OCI-LY7 (cell line): ENCODE data around the gene NIN. TPM values are rescaled to one million over a fixed set of nuclear protein-coding genes. Genes with fewer than 3 reads are reported as not detected.
"Not testable (repeated sequence)": the region's sequence is repeated elsewhere in the genome, so short reads cannot be mapped to it uniquely, and the experiment has no call there.

ENCODE experiments used
- BruUV-seq: library from RNA; stranded (reverse); fragments of 400-500 nt; replicated peaks from 2 replicates; lab custom pipeline; 2021; lab: Mats Ljungman, UMichigan
- CTCF ChIA-PET: fragments of 300-600 bp; sonication (Branson Sonifier 250); formaldehyde crosslinking; loops from one replicate; lab custom pipeline; 2022; ENCODE audit warnings: antibody characterized with exemption; ENCODE audit not compliant: unreplicated experiment; lab: Charles Lee
- POLR2A ChIA-PET: fragments of 300-600 bp; sonication (Branson Sonifier 250); formaldehyde crosslinking; loops from one replicate; lab custom pipeline; 2022; ENCODE audit warnings: antibody characterized with exemption; lab: Charles Lee
- DNase-seq: peaks from one replicate; pipeline ENCODE4 v3.0.0-alpha.2; 2015; ENCODE audit warnings: low spot score
- H2AFZ ChIP-seq: fragments of 200-600 bp; sonication (generic), shearing (Covaris generic); 2 replicates; pipeline ENCODE4 v1.6.1; 2014; ENCODE audit warnings: mild to moderate bottlenecking, antibody characterized with exemption, low read length, moderate library complexity
- H3K27ac ChIP-seq: fragments of 200-600 bp; sonication (generic); 2 replicates; pipeline ENCODE4 v1.5.1; 2014; ENCODE audit warnings: mixed run types, low read depth, mild to moderate bottlenecking, moderate library complexity, low read length, inconsistent platforms; ENCODE audit not compliant: poor library complexity, severe bottlenecking
- H3K36me3 ChIP-seq: fragments of 200-600 bp; sonication (generic); 2 replicates; pipeline ENCODE4 v1.6.1; 2014; ENCODE audit warnings: mild to moderate bottlenecking, antibody characterized with exemption, low read length, moderate library complexity, mixed read lengths; ENCODE audit not compliant: insufficient read depth
- H3K4me1 ChIP-seq: fragments of 200-600 bp; sonication (generic); 2 replicates; pipeline ENCODE4 v1.5.1; 2014; ENCODE audit warnings: mild to moderate bottlenecking, low read length; ENCODE audit not compliant: insufficient read depth, poor library complexity, severe bottlenecking
- H3K4me2 ChIP-seq: fragments of 200-600 bp; sonication (generic); 2 replicates; pipeline ENCODE4 v1.6.1; 2014; ENCODE audit warnings: mild to moderate bottlenecking, low read length
- H3K4me3 ChIP-seq: fragments of 200-600 bp; sonication (generic); 2 replicates; pipeline ENCODE4 v1.5.1; 2014; ENCODE audit warnings: mild to moderate bottlenecking, low read depth, low read length; ENCODE audit not compliant: poor library complexity, severe bottlenecking
- H3K79me2 ChIP-seq: fragments of 200-600 bp; sonication (generic); 2 replicates; pipeline ENCODE4 v1.6.1; 2016; ENCODE audit warnings: low read depth, mild to moderate bottlenecking, low read length, moderate library complexity, mixed read lengths; ENCODE audit not compliant: insufficient read depth
- H3K9me2 ChIP-seq: fragments of 200-600 bp; sonication (generic); 2 replicates; pipeline ENCODE4 v1.6.1; 2016; ENCODE audit warnings: mild to moderate bottlenecking, low read length, mixed read lengths; ENCODE audit not compliant: insufficient read depth
- H3K9me3 ChIP-seq: fragments of 200-600 bp; sonication (generic); 2 replicates; pipeline ENCODE4 v1.6.1; 2014; ENCODE audit warnings: mild to moderate bottlenecking, mixed run types, low read length, mixed read lengths
- H4K20me1 ChIP-seq: fragments of 200-600 bp; sonication (generic); 2 replicates; pipeline ENCODE4 v1.6.1; 2014; ENCODE audit warnings: mild to moderate bottlenecking, antibody characterized with exemption, low read length, moderate library complexity, mixed read lengths; ENCODE audit not compliant: insufficient read depth
- EZH2phosphoT487 ChIP-seq: fragments of 200-600 bp; sonication (generic); IDR thresholded peaks from 2 replicates; pipeline ENCODE4 v1.6.1; 2018; ENCODE audit warnings: low read depth, borderline replicate concordance, mild to moderate bottlenecking, mixed run types, antibody characterized with exemption, low read length, moderate library complexity, mixed read lengths
- intact Hi-C: fragments of 100-400 bp; cut with micrococcal nuclease; formaldehyde crosslinking; loops from one replicate; pipeline ENCODE4 v1.10.0; 2022; ENCODE audit not compliant: unreplicated experiment
- total RNA-seq, 2 experiments: library from RNA; depleted of rRNA in 1 of 2; stranded (reverse); fragments of >200 nt in 1 of 2; shearing (Covaris generic) in 1 of 2; gene quantifications; 2 replicates each; pipeline ENCODE4 v1.2.3, GENCODE V29; 2014 to 2022
- TF ChIP-seq, protein P1 (sequence below): fragments of 200-600 bp; sonication (generic); conservative IDR thresholded peaks from 2 replicates; pipeline ENCODE4 v1.5.1; 2014; ENCODE audit warnings: mild to moderate bottlenecking, antibody characterized with exemption, low read length, moderate library complexity, mixed read lengths

Gene NIN
- total RNA-seq, 2 experiments from 2014 or later, result 95.3 to 189 TPM

DNA sequence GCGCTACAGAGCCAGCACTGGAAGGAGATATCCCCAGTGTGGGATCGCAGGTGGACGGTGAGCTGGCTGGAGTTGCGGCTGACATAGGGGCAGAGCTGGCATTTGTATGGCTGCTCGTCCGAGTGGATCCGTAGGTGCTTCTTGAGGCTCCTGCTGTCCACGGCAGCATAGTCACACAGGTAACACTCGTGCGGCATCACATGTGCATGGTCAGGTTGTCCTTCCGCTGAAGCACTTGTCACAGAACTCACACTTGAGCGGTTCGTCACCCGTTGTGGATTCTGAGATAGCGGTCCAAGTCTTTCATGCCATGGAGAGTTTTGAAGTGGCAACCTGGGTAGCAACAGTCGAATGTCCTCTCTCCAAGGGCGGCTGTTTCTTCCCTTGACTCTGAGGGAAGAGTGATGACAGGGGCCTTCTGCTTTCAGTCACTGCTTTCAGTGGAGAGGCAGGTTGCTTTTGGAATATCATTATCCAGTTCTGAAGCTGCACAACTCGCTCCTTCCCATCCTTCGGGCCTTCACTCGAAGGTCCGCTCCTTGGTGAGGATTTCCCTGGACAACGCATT lies 125.9 kb downstream of the NIN start:
- no peak overlapping the region for H3K27ac ChIP-seq
- no peaks in the 10 kb centered on the region for H3K9me3 ChIP-seq
- no peak for TF ChIP-seq EZH2phosphoT487
- TF ChIP-seq, protein P1, sequence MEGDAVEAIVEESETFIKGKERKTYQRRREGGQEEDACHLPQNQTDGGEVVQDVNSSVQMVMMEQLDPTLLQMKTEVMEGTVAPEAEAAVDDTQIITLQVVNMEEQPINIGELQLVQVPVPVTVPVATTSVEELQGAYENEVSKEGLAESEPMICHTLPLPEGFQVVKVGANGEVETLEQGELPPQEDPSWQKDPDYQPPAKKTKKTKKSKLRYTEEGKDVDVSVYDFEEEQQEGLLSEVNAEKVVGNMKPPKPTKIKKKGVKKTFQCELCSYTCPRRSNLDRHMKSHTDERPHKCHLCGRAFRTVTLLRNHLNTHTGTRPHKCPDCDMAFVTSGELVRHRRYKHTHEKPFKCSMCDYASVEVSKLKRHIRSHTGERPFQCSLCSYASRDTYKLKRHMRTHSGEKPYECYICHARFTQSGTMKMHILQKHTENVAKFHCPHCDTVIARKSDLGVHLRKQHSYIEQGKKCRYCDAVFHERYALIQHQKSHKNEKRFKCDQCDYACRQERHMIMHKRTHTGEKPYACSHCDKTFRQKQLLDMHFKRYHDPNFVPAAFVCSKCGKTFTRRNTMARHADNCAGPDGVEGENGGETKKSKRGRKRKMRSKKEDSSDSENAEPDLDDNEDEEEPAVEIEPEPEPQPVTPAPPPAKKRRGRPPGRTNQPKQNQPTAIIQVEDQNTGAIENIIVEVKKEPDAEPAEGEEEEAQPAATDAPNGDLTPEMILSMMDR, result no peak
- H3K79me2 ChIP-seq, result no peaks in the 10 kb centered on the region
- H4K20me1 ChIP-seq, result no peaks in the 10 kb centered on the region
- no peak overlapping the region for H3K4me2 ChIP-seq
- intact Hi-C loops, result no loop called here
- no peak for DNase-seq
- no peak overlapping the region for H3K4me3 ChIP-seq
- no peaks in the 10 kb centered on the region for H3K4me1 ChIP-seq
- ChIA-PET CTCF (no interaction called here), POLR2A (no interaction called here)
- no peaks in the 10 kb centered on the region for H3K9me2 ChIP-seq
- BruUV-seq, result no TSS peak
- H3K36me3 ChIP-seq, result no peaks in the 10 kb centered on the region
- H2AFZ ChIP-seq, result no peak overlapping the region

DNA sequence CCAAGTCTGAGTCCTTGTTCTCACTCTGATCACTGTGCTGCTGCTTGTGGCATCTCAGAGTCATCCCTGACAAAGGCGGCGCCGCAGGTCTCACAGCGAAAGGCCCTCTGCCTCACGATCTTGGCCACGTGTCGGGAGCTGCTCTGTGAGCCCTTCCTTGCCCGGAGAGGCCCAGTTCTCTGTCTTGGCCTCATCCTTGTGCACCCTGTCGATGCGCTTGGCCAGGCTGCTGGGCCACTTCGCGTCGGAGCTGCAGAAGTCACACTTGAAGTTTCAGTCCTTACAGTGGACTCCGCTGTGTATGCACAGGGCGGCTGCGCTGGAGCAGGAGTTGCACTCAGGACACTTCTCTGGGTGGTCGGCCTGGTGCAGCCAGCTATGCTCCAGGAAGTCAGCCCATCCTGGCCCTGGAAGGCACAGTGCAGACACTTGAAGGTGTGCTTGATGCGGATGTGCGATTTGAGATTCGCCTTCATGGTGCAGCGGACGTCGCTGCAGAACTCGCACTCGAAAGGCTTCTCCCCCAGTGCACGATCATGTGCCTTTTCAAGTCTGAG lies 126.4 kb downstream of the NIN start:
- Histone ChIP-seq H3K4me3 (no peak overlapping the region), H3K4me2 (no peak overlapping the region), H3K9me3 (no peaks in the 10 kb centered on the region), H3K27ac (no peak overlapping the region), H3K9me2 (no peaks in the 10 kb centered on the region), H2AFZ (no peak overlapping the region), H4K20me1 (no peaks in the 10 kb centered on the region), H3K36me3 (no peaks in the 10 kb centered on the region), H3K79me2 (no peaks in the 10 kb centered on the region), H3K4me1 (no peaks in the 10 kb centered on the region)
- POLR2A ChIA-PET, result no interaction called here
- no peak for DNase-seq
- intact Hi-C loops, result no loop called here
- CTCF ChIA-PET, result no interaction called here
- TF ChIP-seq, protein P1, result no peak
- no peak for TF ChIP-seq EZH2phosphoT487
- no TSS peak for BruUV-seq

DNA sequence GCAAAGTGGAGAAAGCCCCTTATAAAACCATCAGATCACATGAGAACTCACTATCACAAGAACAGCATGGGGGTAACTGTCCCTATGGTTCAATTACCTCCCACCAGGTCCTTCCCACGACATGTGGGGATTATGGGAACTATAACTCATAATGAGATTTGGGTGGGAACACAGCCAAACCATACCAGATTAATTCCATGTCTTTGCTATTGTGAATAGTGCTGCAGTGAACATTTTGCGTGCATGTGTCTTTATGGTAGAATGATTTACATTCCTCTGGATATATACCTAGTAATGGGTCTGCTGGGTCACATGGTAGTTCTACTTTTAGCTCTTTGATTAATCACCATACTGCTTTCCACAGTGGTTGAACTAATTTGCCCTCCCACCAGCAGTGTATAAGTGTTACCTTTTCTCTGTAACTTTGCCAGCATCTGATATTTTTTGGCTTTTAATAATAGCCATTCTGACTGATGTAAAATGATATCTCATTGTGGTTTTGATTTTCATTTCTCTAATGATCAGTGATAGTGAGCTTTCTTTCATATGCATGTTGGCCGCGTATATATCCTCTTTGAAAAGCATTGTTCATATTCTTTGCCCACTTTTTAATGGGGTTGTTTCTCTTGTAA lies 133.2 kb downstream of the NIN start:
- no peak overlapping the region for H3K27ac ChIP-seq
- H3K79me2 ChIP-seq, result no peaks in the 10 kb centered on the region
- no peaks in the 10 kb centered on the region for H4K20me1 ChIP-seq
- 0 out of 2 replicates have a peak, but pooled peaks cover 4% of the 10 kb centered on the region for H3K9me3 ChIP-seq
- no TSS peak for BruUV-seq
- H3K36me3 ChIP-seq, result no peaks in the 10 kb centered on the region
- DNase-seq, result no peak
- H3K9me2 ChIP-seq, result no peaks in the 10 kb centered on the region
- no peak overlapping the region for H3K4me2 ChIP-seq
- POLR2A ChIA-PET, result no interaction called here
- H3K4me1 ChIP-seq, result no peaks in the 10 kb centered on the region
- no peak overlapping the region for H3K4me3 ChIP-seq
- H2AFZ ChIP-seq, result no peak overlapping the region
- TF ChIP-seq, protein P1, result no peak
- CTCF ChIA-PET, result no interaction called here
- intact Hi-C loops, result no loop called here

DNA sequence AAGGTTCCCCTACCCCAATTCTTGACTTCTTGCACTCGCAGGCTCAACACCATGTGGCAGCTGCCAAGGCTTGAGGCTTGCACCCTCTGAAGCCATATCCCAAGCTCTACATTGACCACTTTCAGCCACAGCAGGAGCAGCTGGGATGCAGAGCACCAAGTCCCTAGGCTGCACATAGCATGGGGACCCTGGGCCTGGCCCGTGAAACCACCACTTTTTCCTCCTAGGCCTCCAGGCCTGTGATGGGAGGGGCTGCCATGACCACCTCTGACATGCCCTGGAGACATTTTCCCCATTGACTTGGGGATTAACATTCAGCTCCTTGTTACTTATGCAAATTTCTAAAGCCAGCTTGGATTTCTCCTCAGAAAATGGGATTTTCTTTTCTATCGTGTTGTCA lies 136.7 kb downstream of the NIN start:
- CTCF ChIA-PET, H3K9me2 ChIP-seq, DNase-seq, H3K36me3 ChIP-seq, H3K27ac ChIP-seq, H3K4me1 ChIP-seq, BruUV-seq, H3K9me3 ChIP-seq, H2AFZ ChIP-seq, intact Hi-C loops, H3K79me2 ChIP-seq, H4K20me1 ChIP-seq, H3K4me2 ChIP-seq, H3K4me3 ChIP-seq: not testable (repeated sequence)
- POLR2A ChIA-PET, result interaction anchor here (0.7 kb wide), 1 partner anchor 1774 kb away, joined by 5 read pairs; no protein-coding TSS in a partner anchor
